VCaP (cell line): ENCODE measurements around the gene EPGN.

Experiments used
- H3K27ac ChIP-seq: fragments of 450-650 bp; 2 replicates; pipeline ENCODE4 v1.5.1; 2017
- TF ChIP-seq, protein P1 (sequence below): fragments of 450-650 bp; conservative IDR thresholded peaks from 2 replicates; pipeline ENCODE4 v1.5.1; 2017; ENCODE audit warnings: mild to moderate bottlenecking, moderate library complexity

The EPGN gene

DNA sequence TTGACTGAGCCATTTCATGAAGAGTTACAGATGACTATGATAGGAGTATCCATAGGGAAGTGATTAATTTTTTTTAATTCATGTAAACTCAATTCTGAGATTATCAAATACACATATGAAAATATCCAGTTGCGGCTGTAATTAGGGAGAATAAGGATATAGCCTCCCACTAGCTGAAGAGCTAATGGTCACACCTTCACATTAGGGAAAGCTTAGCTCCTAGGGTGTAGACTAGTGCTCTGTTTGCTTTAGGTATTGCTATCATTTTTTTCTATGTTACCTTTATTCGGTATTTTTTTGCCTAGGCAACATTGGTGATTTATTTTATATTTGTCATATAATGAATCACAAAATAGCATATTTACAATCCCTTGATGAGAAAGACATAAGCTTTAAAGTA, 39.6 kb upstream of the EPGN start:
- no peak overlapping the region for H3K27ac ChIP-seq
- TF ChIP-seq, protein P1, sequence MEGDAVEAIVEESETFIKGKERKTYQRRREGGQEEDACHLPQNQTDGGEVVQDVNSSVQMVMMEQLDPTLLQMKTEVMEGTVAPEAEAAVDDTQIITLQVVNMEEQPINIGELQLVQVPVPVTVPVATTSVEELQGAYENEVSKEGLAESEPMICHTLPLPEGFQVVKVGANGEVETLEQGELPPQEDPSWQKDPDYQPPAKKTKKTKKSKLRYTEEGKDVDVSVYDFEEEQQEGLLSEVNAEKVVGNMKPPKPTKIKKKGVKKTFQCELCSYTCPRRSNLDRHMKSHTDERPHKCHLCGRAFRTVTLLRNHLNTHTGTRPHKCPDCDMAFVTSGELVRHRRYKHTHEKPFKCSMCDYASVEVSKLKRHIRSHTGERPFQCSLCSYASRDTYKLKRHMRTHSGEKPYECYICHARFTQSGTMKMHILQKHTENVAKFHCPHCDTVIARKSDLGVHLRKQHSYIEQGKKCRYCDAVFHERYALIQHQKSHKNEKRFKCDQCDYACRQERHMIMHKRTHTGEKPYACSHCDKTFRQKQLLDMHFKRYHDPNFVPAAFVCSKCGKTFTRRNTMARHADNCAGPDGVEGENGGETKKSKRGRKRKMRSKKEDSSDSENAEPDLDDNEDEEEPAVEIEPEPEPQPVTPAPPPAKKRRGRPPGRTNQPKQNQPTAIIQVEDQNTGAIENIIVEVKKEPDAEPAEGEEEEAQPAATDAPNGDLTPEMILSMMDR: no peak

DNA sequence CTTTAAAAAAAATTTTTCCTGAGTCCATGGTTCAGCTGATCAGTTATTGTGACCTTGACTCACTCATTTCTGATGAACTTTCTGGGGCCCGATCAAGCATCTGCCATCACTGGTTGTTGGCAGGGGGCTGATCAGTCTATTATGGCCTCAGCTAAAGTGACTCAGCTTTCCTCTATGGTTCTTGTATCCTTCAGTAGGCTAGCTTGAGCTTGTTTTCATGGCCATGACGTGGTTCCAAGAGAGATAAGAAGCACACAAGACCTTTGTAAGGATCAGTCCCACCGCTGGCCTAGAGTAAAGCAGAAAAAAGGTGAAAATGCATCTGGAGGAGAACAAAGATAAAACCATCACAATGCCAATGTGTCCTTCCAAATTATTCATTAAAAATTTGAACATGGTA, 29.8 kb upstream of the EPGN start:
- TF ChIP-seq, protein P1: no peak
- H3K27ac ChIP-seq: no peak overlapping the region

GRCh38 chr4:74279716-74280115, 28.6 kb upstream of the EPGN start:
- TF ChIP-seq, protein P1: no peak
- H3K27ac ChIP-seq: no peak overlapping the region

GRCh38 chr4:74282926-74283325, 25.3 kb upstream of the EPGN start:
- peak overlapping the region; percentile 46 for H3K27ac ChIP-seq
- TF ChIP-seq, protein P1: no peak

GRCh38 chr4:74283614-74284013, 24.7 kb upstream of the EPGN start:
- TF ChIP-seq, protein P1: no peak
- H3K27ac ChIP-seq: peak overlapping the region; percentile 46

- H3K27ac ChIP-seq: peak overlapping the region; percentile 46
- TF ChIP-seq, protein P1: no peak
Measured at GRCh38 chr4:74284053-74284452, 24.2 kb upstream of the EPGN start.

DNA sequence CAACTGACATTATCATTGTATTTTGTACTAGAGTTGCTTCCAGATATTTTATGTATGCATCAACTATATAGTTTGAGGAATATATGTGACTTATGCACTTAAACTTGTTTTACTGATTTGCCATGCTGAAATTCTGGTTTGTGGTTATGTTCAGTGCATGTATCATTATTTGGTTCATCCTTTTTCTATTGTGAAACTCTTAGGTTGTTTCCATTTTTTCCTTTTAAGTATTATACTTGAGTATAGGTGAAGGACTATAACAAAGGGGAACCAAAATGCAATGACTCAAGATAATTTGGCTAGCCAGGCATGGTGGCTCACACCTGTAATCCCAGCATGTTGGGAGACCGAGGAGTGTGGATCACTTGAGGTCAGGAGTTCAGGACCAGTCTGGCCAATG, 21.1 kb upstream of the EPGN start:
- TF ChIP-seq, protein P1: no peak
- H3K27ac ChIP-seq: no peak overlapping the region

DNA sequence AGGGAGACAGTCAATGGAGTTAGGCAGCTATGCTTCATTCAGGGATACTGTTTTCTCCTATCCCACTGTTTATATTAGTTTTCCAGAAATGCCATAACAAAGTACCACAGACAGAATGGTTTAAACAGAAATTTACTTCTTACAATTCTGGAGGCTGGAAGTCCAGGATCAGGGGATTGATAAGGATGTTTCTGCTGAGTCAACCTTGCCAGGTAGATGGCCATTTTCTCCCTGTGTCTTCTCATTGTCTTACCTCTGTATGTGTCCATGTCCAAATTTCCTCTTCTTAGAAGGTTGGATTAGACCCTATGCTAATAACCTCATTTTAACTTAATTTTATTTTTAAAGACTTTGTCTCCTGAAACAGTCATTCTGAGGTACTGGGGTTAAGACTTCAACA, 20.5 kb upstream of the EPGN start:
- no peak overlapping the region for H3K27ac ChIP-seq
- TF ChIP-seq, protein P1: no peak
